Natural killer cell treated with Interleukin-12 subunit alpha and Interleukin-12 subunit beta and Interleukin-15 and Interleukin-18, amount 100 ng/mL, for 72 hours (primary cell): ENCODE data around the gene SNX7. TPM values are rescaled to one million over a fixed set of nuclear protein-coding genes. Genes with fewer than 3 reads are reported as not detected.

ENCODE experiments used
- ATAC-seq, 2 donors: fragments of 150-1000 bp; cut with Tn5 transposase in 1 of 2; sonication (Bioruptor Pico), chemical (Tn5 transposase) in 1 of 2; 2 replicates each; pipeline ENCODE4 v1.10.0; 2021
- DNase-seq: peaks from one replicate; pipeline ENCODE4 v3.0.0; 2022; ENCODE audit warnings: low spot score
- H3K27ac Mint-ChIP-seq, 2 donors: 1 replicate in 1 of 2; 2 replicates in 1 of 2; pipeline ENCODE4 v1.8.0; 2022; ENCODE audit warnings: mixed read lengths in 2 of 2, mild to moderate bottlenecking in 1 of 2, moderate library complexity in 1 of 2
- H3K27me3 Mint-ChIP-seq, 2 donors: 1 replicate in 1 of 2; 2 replicates in 1 of 2; pipeline ENCODE4 v1.8.0; 2022; ENCODE audit warnings: mixed read lengths in 2 of 2
- H3K36me3 Mint-ChIP-seq: one replicate; pipeline ENCODE4 v1.8.0; 2022; ENCODE audit warnings: mixed read lengths
- H3K4me1 Mint-ChIP-seq, 2 donors: 1 replicate in 1 of 2; 2 replicates in 1 of 2; pipeline ENCODE4 v1.8.0; 2022; ENCODE audit warnings: low read depth in 2 of 2, mixed read lengths in 2 of 2, mild to moderate bottlenecking in 1 of 2
- H3K4me3 Mint-ChIP-seq: one replicate; pipeline ENCODE4 v1.8.0; 2022; ENCODE audit warnings: mixed read lengths
- H3K9me3 Mint-ChIP-seq: 2 replicates; pipeline ENCODE4 v1.8.0; 2022; ENCODE audit warnings: mixed read lengths
- total RNA-seq, 2 donors: library from RNA; stranded (reverse); gene quantifications; one replicate each; pipeline ENCODE4 v1.2.3, GENCODE V29; 2022

The SNX7 gene, protein sequence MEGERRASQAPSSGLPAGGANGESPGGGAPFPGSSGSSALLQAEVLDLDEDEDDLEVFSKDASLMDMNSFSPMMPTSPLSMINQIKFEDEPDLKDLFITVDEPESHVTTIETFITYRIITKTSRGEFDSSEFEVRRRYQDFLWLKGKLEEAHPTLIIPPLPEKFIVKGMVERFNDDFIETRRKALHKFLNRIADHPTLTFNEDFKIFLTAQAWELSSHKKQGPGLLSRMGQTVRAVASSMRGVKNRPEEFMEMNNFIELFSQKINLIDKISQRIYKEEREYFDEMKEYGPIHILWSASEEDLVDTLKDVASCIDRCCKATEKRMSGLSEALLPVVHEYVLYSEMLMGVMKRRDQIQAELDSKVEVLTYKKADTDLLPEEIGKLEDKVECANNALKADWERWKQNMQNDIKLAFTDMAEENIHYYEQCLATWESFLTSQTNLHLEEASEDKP
- under 1 TPM in 1 of 2 donors, not detected in 1; 0.28 TPM for total RNA-seq

DNA sequence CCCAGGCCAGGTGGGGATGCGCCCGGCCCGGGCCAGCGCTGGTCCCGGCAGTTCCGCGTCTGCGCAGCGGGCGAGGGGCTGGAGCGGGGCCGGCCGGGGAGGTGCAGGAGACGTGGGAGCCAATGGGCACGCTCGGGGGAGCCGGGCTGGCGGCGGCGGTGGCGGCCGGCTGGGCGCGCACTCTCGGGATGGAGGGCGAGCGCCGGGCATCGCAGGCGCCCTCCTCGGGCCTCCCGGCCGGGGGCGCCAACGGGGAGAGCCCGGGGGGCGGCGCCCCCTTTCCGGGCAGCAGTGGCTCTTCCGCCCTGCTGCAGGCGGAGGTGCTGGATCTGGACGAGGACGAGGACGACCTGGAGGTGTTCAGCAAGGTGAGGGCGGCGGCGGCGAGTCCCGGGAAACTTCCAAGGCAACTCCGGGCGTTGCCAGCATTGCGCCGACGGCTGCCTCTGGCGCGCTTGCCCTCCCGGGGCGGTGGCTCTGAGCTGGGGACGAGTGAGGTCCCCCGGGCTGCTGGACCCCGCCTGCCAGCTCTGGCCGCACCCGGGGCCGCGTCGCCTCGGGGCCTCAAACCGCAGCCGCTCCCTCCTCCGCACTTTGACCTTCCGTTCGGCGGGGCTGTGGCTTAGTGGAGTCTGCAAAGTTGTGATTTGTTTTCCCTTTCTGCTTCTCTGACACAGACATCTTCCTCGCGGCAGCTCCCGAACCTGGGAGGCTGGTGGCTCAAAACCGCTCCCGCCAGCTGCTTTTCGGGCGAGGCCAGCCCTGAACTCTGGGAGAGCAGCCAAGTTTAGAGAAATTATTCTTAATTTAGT, at the start of gene SNX7:
TSS of gene SNX7 (plus strand) at position 178 of the 812 bp plus-strand sequence. CDS start at position 189, 11 bp downstream.
- peaks cover 3% of the 10 kb centered on the region for H3K9me3 Mint-ChIP-seq
- peak; percentile 70 to 78 for ATAC-seq
- peaks cover 7 to 9% of the 10 kb centered on the region in 2 donors for H3K4me1 Mint-ChIP-seq
- H3K27me3 Mint-ChIP-seq = peaks cover 19 to 32% of the 10 kb centered on the region in 2 donors
- peak within 1 kb of the TSS; percentile 71 for H3K4me3 Mint-ChIP-seq
- H3K27ac Mint-ChIP-seq = no peak within 1 kb of the TSS
- H3K36me3 Mint-ChIP-seq = no peaks in the 10 kb centered on the region
- DNase-seq = no peak

DNA sequence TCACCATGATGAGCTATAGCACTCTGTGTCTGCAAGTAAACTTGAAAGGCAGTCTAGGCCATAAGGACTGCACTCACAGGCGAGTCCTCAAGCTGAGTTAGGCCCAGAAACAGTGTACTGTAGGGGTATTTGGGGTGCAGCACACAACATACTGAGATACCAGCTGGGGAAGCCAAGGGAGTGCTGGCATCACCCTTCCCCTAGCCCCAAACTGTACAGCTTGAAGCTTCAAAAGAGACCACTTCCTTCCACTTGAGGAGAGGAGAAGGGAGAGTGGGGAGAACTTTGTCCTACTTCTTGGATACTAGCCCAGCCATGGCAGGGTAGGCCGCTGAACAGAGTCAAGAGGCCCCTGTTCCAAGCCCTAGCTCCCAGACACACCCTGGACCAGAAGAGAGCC, 24.2 kb upstream of the SNX7 start:
- Mint-ChIP-seq H3K9me3 (peaks cover 8% of the 10 kb centered on the region), H3K4me3 (no peak overlapping the region), H3K27me3 (no peaks in the 10 kb centered on the region), H3K27ac (no peak overlapping the region), H3K4me1 (no peaks in the 10 kb centered on the region), H3K36me3 (peaks cover 11% of the 10 kb centered on the region)
- DNase-seq (no peak), ATAC-seq (no peak)

DNA sequence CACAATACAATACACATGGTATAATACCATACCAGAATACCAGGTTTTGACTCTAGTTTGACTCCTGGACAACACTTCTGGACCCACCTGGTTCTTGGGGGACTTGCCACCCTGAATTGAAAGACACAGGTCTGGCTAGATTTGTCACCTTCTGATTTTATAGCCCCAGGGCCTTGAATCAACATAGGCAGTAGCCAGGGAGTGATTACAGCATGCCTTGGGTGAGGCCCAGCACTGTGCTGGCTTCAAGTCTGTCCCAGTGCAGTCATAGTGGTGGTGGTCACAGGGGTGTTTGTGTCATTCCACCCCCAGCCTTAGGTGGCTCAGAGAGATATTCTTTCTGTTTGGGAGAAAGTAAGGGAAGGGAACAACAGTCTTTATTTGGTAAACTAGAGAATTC, 23.3 kb upstream of the SNX7 start:
- Mint-ChIP-seq H3K27ac (no peak overlapping the region), H3K36me3 (peaks cover 11% of the 10 kb centered on the region), H3K27me3 (no peaks in the 10 kb centered on the region), H3K4me1 (no peaks in the 10 kb centered on the region), H3K4me3 (no peak overlapping the region), H3K9me3 (peaks cover 8% of the 10 kb centered on the region)
- DNase-seq (no peak), ATAC-seq (no peak)

DNA sequence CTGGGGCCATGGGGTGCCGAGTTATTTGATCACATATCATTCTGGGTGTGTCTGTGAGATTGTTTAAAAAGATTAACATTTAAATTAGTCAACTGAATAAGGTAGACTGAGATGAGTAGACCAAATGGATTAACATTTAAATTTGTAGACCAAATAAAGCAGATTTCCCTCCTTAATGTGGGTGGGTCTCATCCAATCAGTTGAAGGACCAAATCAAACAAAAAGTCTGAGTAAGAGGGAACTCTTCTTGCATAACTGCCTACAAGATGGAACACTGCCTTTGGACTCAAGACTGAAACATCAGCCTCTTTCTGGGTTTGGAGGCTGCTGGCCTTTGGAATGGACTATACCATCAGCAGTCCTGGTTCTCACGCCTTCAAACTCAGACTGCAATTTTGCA, 17.0 kb upstream of the SNX7 start:
- H3K36me3 Mint-ChIP-seq = peaks cover 5% of the 10 kb centered on the region

DNA sequence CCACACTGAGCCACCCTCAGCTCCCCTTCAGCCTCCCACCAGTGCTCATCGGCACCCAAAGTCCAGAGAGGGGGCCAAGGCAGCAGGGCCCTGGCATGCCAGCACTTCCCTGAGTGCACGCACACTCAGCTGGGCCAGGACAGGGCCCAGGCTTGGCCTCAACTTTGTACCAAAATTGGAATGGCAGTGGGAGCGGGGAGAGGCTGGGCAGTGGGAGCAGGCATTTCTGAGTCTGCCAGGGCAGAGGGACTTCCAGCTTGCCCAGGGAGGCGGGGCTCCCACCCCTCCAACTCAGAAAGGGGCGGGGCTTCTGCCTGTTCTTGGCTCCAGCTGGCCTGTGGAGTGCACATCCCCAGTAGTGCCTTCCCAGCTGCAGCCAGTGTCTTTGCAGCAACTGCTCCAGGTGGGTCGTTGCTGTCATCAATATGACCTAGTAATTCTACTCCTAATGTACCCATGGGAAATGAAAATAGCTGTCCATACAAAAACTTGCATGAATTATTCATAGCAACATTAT, 10.3 kb upstream of the SNX7 start:
- Mint-ChIP-seq H3K36me3 (no peaks in the 10 kb centered on the region), H3K4me3 (no peak overlapping the region), H3K27ac (no peak overlapping the region), H3K9me3 (no peaks in the 10 kb centered on the region), H3K4me1 (no peaks in the 10 kb centered on the region), H3K27me3 (no peaks in the 10 kb centered on the region)
- DNase-seq (no peak), ATAC-seq (no peak)

More for the DNA sequence above, 17.0 kb upstream of the SNX7 start:
- Mint-ChIP-seq H3K27me3 (no peaks in the 10 kb centered on the region), H3K9me3 (peaks cover 3% of the 10 kb centered on the region), H3K4me3 (no peak overlapping the region), H3K4me1 (no peaks in the 10 kb centered on the region), H3K27ac (no peak overlapping the region)
- DNase-seq = no peak
- no peak for ATAC-seq

DNA sequence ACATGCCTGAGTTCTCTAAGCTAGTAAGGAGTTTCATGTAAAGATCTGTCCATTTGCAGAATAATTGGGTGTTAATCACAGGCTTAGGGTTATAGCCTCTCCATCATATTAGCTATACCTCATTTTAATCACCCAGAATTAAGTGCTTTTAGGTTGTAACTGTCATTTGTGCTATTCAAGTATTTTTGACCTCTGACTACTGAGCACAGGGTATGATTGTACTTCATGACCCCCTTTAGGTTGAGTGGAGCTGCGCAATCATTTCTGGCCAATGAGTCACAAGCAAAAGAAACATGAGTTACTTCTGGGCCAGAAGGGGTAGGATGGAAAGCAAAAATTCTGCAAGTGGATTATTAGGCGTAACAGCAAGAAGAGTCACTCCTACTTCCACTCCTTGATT, 8.4 kb upstream of the SNX7 start:
- no peak for DNase-seq
- ATAC-seq = no peak
- no peaks in the 10 kb centered on the region for H3K4me1 Mint-ChIP-seq
- no peak overlapping the region for H3K27ac Mint-ChIP-seq
- no peak overlapping the region for H3K4me3 Mint-ChIP-seq
- no peaks in the 10 kb centered on the region for H3K9me3 Mint-ChIP-seq
- no peaks in the 10 kb centered on the region for H3K27me3 Mint-ChIP-seq
- H3K36me3 Mint-ChIP-seq = no peaks in the 10 kb centered on the region

DNA sequence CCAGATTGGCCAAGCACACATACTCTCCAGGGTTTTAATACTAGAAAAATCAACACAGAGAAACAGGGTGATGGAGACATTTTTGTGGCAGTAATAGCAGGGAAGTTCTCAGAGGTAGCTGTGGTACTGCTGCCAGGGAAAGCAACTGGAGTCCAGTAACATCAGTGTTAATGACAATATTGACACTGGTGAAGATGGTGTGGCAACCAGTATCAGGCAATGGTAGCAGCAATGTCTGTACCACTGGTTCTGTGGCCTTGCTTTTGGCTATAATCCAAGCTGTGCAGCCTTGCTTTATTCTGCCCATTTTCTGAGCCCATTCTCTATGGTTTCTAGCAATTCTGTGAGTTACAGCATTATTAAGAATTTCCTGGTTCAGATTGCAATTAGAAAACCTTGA, 1.6 kb upstream of the SNX7 start:
- Mint-ChIP-seq H3K36me3 (no peaks in the 10 kb centered on the region), H3K4me3 (no peak overlapping the region), H3K9me3 (peaks cover 3% of the 10 kb centered on the region), H3K27me3 (peaks cover 19 to 29% of the 10 kb centered on the region in 2 donors), H3K27ac (no peak overlapping the region), H3K4me1 (peaks cover 7 to 9% of the 10 kb centered on the region in 2 donors)
- ATAC-seq = no peak
- no peak for DNase-seq

DNA sequence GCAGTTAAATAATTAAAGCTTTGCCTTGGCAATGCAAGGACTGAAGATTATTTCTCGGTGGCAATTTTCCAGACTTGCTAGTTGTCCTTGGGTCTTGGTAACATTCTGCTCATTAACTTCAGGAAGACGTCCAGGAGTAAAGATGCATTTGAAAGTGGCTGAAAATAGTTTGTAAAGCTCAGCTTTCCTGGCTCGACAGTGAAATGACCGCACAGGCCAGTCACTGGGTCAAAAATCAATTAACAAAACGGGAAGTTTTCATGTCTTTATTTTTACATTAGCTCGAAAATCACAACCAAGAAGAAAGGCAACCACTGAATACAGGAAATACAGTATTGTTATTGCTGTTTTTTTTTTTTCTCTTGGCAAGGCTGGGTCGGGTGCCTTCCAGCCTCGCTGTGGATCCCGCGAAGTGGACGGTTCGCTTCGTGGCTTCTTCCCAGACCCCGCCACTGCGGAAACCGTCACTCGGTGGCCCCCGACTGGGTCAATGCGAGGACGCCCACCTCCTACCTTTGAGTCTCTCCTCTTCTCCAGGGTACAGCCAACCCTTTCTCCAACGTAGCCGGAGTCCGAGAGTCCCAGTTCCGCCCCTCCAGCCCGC, 479 bp upstream of the SNX7 start:
- peaks cover 3% of the 10 kb centered on the region for H3K9me3 Mint-ChIP-seq
- ATAC-seq (no peak), DNase-seq (no peak)
- peaks cover 19 to 32% of the 10 kb centered on the region in 2 donors for H3K27me3 Mint-ChIP-seq
- no peaks in the 10 kb centered on the region for H3K36me3 Mint-ChIP-seq
- H3K4me3 Mint-ChIP-seq = peak overlapping the region; percentile 47
- H3K4me1 Mint-ChIP-seq = peaks cover 7 to 9% of the 10 kb centered on the region in 2 donors
- no peak overlapping the region for H3K27ac Mint-ChIP-seq

DNA sequence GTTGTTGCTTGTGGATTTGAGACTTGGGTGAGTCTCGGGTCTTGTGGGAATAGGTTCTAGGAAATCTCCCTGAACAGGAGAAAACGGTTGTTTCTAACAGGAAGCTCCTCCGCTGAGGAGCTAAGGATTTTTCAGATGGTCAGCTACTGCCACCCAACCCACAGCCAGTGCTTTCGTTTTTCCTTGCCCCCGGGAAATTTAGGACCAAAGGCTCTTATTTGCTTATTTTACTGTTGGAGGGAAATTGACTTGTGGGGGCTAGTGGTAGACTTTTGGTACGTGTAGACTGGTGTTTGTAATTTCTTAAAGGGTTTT, 792 bp downstream of the SNX7 start:
- no peaks in the 10 kb centered on the region for H3K36me3 Mint-ChIP-seq
- H3K27ac Mint-ChIP-seq = no peak overlapping the region
- H3K9me3 Mint-ChIP-seq = peaks cover 3% of the 10 kb centered on the region
- peaks cover 19 to 32% of the 10 kb centered on the region in 2 donors for H3K27me3 Mint-ChIP-seq
- no peak for ATAC-seq
- H3K4me1 Mint-ChIP-seq = peaks cover 7 to 9% of the 10 kb centered on the region in 2 donors
- no peak for DNase-seq
- H3K4me3 Mint-ChIP-seq = peak overlapping the region; percentile 71

DNA sequence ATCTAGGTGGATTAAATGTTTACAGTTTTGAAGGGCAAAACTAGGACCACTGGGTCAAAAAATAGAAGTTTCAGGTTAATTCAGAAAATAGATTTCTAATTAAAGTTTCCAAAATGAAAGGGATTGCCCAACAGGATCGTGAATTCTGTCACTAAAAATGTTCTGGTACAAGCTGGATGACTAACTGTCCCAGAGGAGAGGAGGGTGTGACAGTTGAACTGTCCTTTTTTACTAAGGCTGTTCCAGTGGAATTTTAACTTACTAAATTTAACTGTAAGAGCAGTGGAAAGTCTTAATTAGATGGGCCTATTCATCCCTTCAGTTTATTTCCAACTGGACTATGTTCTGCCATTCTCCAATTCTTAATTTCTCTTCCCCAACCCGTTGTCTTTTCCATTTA, 7.2 kb downstream of the SNX7 start:
- H3K4me1 Mint-ChIP-seq = no peaks in the 10 kb centered on the region
- peaks cover 9 to 11% of the 10 kb centered on the region in 2 donors for H3K27me3 Mint-ChIP-seq
- H3K27ac Mint-ChIP-seq = no peak overlapping the region
- H3K4me3 Mint-ChIP-seq = no peak overlapping the region
- H3K9me3 Mint-ChIP-seq = peaks cover 3% of the 10 kb centered on the region
- H3K36me3 Mint-ChIP-seq = no peaks in the 10 kb centered on the region
- ATAC-seq = no peak
- no peak for DNase-seq

DNA sequence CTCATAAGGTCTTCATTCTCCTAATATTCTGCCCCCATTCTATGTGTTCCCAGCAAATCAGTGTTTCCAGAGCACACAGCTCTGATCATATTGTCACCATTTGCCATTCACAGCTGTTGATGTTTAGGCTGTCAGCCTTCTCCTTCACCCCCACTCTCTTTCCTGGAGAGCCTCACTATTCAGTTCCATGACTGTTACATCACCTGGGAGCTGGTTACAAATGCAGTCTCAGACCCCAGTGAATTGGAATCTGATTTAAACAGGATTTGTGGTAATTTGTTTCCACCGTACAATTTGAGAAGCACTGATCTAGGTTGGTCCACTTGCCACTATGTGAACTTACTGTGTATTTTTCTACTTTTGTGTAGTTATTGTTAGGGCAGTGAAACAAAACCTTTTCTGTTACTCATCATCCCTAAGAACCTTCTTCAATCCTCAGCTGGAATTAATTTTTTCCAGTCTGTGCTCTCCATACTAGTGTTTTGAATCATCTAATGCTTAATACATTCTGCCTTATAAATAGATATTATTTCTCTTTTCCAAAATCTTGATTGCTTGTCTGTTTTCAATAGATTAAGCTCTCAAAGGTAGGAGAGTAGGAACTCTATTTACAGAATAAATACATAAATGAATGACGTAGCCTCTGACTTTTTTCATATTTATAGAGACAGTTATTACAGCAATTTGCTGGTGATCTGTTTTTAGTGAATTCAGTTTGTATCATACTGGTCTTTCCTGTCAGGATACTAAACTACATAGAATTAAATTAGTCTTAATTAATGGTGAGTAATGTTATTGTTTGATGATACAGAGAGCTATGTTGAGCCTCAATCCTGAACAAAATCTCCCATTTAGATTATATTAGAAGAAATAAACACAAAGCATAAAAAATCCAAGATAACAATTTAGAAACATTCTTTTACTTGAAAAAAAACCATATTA, 8.1 kb downstream of the SNX7 start:
- H3K4me3 Mint-ChIP-seq = no peak overlapping the region
- no peak for ATAC-seq
- no peak overlapping the region for H3K27ac Mint-ChIP-seq
- H3K27me3 Mint-ChIP-seq = peaks cover 4 to 5% of the 10 kb centered on the region in 2 donors
- H3K9me3 Mint-ChIP-seq = peaks cover under 1% of the 10 kb centered on the region
- no peaks in the 10 kb centered on the region for H3K4me1 Mint-ChIP-seq
- no peaks in the 10 kb centered on the region for H3K36me3 Mint-ChIP-seq
- DNase-seq = no peak

DNA sequence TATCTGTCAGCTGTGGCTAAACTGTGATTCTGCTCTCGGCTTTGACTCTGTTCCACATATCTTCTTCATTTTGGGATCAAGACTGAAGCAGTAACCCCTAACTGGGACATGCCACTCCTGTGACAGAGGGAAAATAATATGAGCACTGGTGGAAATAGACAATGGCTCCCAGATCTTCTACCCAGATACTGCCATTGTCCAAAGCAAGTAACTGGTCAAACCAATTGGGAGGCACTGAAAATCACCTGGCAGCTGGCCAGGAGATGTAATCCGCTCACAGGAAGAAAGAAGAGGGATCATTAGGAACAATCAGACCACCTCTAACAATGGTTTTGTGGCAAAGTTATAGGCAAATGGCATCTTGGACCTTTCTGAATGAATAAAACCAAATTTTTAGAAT, 10.7 kb downstream of the SNX7 start:
- H3K9me3 Mint-ChIP-seq = peaks cover 1% of the 10 kb centered on the region
- no peak overlapping the region for H3K27ac Mint-ChIP-seq
- no peaks in the 10 kb centered on the region for H3K4me1 Mint-ChIP-seq
- peaks cover 0 to 3% of the 10 kb centered on the region in 2 donors for H3K27me3 Mint-ChIP-seq
- no peaks in the 10 kb centered on the region for H3K36me3 Mint-ChIP-seq
- no peak for ATAC-seq
- DNase-seq = no peak
- H3K4me3 Mint-ChIP-seq = no peak overlapping the region
